Suppressor macrophage (primary cell): ENCODE results near the gene PHLPP2.
"Not testable (repeated sequence)": the region's sequence is repeated elsewhere in the genome, so short reads cannot be mapped to it uniquely, and the experiment has no call there.

ENCODE experiments used
- DNase-seq, 4 experiments: peaks; one replicate each; pipeline ENCODE4 v3.0.0-alpha.2; 2020 to 2022

PHLPP2 gene

DNA sequence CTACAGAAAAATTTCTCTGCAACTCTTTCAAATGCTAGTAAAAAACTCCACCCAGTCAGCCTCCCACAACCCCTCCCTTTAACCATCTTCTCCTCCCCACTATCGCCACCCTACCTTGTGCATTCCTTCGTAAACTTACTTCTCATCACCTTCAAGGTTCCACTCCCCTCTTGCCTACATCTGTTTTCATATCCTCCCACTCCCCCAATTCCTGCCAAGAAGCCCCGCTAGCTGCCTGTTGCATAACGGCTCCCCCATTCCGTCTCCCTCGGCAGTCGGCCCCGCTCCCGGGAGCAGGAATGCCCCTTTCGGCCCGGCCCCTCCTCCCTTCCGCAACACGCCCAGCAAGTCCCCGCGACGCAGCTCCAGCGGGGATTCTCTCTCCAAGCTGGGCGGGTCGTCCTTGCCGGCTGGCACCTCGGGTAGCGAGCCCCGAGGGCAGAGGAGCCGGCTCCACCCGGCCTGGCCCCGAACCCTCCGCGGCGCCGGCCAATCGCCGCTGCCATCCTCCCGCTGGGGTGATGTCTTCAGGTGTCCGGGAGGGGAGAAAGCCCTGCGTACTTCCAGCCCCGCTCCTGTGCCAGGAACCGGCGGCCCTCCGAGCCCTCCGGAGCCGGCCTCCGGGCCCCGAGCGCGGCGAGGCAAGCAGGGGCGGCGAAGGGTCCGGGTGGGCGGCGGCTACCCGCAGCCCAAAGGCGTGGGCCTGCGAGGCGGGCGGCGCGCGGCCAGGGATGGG, 1.5 kb downstream of the PHLPP2 start:
- peak; percentile 34 to 74 (median 55) for DNase-seq

DNA sequence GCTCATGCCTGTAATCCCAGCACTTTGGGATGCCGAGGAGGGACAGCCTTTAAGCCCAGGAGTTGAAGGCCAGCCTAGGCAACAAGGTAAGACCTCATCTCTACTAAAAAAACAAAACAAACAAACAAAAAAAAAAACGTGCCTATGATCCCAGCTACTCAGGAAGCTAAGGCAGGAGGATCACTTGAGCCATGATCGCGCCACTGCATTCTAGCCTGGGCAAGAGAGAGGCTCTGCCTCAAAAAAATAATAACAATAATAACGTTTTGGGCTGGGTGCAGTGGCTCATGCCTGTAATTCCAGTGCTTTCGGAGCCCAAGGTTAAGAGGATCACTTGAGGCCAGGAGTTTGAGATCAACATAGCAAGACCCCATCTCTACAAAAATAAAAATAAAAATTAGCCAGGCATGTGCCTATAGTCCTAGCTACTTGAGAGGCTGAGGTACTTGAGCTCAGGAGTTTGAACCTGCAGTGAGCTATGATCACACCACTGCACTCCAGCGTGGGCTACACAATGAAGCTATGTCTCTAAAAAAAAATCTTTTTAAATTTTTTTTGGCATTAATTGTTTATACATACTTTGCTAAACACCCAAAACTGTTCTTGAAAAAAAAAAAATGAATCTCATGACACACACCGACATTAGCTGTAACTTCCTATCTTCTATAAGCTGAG, 3.3 kb downstream of the PHLPP2 start:
- no peak for DNase-seq

DNA sequence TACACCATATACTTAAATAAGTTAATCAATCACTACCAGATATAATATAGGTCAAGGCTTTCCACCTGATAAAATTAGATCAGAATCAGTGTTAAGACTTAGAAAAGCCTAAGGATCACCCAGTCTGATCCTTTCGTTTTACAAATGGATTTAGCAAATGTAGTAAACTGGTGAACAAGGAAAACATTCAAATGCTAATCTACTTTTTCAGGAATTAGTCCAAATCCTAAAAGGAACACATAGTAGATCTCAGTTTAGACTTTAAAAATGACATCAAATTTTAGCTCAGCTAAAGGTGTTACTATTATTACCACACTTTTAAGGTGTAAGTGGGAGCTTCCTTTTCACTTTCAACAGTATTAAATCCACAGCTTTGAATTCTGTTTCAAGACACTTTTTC, 12.0 kb downstream of the PHLPP2 start:
- no peak for DNase-seq

DNA sequence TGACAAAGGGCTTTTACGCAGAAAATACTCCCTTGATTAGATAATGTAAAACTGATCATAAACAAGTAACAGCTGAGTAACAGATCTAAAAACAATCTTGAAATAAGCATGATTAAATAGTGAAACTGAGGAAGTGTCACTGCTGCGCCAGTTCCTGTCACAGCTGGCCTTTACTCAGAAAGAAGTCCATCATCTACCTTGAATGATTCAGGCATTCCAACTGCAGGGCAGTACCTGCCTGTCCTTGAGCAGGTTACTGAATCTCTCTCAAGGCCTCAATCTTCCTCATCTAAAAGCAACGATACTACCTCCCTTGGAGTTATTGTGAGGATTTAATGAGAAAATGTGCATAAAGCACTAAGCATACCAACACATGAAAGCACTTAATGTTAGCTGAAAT, 12.7 kb downstream of the PHLPP2 start:
- no peak for DNase-seq

DNA sequence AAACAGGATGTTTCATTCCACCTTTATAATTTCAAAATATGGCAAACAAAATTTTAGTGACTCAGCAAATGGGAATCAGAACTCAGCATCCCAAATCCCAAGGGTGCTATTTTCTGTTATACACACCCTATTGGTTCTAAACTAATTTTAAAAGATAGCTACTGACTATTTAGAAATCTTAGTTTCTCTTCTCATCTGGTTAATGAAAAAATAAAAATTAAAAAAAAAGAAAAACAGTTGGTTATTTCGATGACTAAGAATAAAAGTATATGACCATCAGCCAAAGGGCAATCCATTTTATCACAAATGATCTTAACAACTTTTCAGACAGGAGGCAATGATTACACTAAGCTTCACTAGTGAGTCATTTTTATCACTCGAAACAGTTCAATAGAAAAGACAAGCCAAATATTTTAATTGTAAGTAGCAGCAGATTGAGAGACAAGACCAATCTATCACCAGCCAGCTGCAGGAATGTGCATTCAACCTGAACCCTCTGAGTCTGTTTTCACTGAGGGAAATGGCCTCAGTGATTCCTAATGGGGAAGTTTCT, 15.2 kb downstream of the PHLPP2 start:
- no peak for DNase-seq

DNA sequence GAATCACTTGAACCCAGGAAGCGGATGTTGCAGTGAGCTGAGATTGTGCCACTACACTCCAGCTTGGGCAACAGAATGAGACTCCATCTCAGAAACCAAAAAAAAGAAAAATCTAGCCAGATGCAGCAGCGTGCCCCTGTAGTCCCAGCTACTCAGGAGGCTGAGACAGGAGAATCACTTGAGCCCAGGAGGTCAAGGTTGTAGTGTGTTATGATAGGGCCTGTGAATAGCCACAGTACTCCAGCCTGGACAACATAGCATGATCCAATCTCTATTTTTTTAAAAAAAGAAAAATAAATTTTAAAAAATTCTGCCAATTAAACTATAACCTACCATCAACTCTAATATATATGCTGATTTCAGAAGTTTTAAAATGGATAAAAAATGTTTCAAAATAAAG, 15.8 kb downstream of the PHLPP2 start:
- no peak for DNase-seq

DNA sequence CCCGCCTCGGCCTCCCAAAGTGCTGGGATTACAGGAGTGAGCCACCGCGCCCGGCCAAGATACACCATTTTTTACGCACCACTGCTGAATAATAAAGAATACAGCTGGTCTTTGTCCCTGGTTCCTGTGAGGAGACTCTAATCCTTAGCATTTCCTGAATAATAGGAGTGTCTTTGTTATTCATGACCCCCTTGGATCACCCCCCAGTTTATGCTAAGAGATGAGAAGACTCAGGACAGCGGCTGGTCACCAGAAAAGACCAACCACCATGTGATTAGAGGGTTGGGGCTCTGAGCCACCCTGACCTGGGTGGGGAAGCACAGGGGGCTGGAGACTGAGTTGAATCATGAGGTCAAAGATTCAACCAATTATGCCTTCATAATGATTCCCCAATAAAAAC, 17.3 kb downstream of the PHLPP2 start:
- no peak for DNase-seq

DNA sequence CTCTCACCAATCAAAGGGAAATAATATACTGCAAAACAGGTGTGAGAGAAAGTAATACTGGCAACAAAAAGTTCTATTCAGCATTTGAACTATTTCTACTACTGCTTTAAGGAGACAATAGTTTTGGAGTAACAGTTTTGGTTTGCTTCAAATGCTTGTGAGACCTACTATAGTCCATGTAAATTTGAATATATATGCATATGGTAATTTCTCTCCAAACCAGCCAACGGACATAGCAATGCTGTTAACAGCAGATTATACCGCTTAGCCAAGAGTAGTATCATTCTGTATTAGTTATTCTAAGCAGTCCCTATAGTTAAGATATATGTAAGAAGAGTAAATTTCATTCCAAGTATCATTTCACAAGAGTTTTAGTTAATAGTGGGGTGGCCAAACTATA, 18.5 kb downstream of the PHLPP2 start:
- DNase-seq = no peak

DNA sequence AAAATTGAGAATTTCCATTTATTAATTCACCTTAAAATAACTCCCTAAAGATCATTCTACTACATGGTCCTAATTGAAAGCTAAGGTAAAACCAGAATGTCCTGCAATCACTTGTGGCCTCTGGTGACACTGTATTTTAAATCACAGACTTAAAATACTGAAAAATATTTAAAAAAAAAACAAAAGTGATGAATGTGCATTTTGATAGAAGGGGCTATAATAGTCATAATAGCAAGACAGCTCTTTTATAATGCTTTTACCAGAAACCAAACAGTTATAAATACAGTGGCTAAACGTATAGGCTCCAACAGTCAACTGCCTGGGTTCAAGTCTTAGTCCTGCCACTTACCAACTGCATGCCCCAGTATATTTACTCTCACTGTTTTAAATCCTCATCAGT, 21.2 kb downstream of the PHLPP2 start:
- no peak for DNase-seq

DNA sequence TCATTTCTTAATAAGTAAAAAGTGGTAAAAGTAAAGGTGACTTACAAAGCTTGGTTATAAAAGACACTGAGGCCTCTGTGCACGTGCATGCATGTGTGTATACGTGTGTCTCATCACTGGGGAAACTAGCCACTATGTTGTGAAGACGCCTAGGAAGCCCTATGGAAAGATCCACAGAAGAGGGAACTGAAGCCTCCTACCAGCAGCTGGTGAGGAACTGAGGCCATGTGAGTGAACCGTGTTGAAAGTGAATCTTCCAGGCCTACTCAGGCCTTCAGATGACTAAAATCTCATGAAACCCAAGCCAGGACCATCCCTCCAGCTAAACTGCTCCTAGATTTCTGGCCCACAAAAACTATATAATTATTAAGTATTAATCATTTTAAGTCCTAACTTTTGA, 23.7 kb downstream of the PHLPP2 start:
- peak; percentile 64 to 83 (median 82) for DNase-seq

DNA sequence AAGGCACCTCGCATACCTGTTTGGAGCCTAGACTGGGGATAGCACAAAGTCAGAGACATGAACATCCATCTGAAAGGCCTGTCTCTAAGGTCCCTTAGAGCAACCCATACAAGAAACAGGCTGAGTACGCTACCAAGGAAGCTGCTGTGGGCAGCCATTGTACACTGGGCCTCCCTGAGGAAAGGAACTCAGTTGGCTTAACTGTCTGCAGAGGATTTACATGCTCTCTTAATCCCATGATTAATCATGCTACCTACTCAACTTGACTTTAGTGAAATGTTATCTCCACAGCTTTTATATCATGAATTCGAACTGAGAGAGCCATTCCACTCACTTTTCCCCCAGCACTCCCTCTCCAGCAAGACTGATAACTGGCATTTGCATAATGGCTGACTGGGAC, 26.0 kb downstream of the PHLPP2 start:
- no peak for DNase-seq

DNA sequence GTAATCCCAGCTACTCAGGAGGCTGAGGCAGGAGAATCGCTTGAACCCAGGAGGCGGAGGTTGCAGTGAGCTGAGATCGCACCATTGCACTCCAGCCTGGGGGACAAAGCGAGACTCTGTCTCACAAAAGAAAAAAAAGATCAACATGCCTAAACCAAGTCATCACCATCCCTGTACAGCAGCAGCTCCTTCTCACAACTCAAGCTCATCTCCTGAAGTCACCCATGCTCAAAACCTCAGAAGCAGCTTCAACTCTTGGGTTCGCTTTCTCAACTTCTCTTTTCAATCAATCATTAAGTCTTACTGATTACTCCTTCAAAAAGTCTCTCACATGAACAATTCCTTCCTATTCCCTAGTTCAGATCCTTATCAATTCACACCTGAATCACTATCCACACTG, 31.3 kb downstream of the PHLPP2 start:
- DNase-seq = no peak

DNA sequence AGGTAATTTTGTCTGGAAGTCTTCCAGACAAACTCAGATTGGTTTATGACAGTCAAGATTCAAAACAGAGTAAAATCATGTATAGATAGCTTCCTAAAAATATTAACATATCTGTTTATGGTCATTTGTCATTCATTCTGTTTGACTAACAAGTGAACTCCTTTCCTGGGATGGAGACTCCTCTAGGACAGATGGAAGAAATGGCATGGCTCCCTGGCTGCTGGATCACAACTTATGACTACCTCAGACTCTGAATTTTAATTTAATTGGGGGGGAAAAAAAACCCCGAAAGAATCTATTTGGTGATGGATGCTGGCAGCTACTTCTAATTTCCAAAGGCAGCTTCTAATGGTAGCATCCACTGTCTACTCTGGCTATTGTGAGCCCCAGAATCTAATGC, 34.6 kb downstream of the PHLPP2 start:
- DNase-seq = no peak

DNA sequence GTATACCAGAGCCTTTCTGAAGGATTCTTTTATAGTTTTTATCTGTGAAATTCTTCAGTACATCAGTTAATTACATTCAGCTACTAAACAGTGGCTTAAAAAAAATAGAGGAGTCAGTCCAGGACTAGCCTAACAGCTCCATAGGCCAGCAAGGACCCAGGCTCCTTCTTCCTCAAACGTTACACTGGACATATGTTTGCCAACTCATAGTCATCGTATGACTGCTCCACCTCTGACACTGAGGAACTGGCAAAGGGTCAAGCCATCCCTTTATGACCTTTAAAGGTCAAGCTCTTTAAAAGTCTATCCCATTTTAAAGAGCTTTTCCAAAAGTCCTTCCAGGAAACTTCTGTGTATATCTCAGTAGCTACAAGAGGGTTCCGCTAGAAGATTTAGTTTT, 36.6 kb downstream of the PHLPP2 start:
- peak; percentile 38 to 73 (median 58) for DNase-seq

DNA sequence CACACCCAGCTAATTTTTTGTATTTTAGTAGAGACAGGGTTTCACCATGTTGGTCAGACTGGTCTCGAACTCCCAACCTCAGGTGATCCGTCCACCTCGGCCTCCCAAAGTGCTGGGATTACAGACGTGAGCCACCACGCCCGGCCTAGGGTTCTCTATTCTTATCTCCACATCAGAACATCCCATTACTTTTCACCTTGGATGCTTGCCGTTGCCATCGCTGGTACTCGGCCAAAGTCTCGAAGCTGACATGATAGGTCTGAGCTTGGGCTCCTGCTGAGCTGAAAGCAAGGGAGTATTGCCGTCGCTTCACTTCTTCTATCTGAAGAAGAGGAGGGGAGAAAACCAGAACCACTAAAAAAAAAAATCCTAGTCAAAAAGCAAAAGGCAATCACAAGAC, 40.2 kb downstream of the PHLPP2 start:
- not testable (repeated sequence) for DNase-seq

DNA sequence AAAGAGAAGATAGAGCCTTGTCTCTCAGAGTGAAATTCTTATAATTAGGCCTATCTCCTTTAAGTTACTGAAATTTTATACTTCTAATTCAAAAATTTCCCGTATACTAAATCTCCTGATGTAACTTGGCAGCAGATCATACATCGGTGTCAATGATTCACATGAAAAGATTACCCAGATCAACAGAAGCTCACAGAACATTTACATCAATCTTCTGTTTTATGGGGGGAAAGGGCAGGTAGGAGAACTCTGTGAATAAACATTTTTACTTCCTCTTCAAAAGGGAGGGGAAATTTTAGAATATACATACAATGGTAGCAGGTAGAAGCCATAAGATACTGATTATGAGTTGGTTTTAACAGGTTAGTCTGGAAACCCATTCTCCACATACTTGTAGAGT, 43.1 kb downstream of the PHLPP2 start:
- no peak for DNase-seq

DNA sequence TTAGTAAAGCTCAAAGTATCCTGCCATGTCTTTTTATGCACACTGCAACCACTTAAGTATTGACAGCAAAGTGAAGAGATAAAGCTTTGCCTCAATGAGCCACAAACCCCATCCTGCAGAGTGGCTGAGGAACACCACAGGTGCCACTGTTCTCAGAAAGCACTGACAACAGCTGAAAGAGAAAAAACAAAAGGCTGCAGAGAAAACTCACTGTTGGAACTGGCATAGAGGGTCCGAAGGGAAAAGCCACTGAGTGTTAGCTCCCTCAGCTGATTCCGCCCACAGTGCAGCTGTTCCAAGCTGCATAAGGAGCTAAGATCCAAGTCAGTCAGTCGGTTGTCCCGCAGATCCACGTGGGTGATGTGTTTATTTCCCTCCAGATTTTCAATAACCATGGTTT, 48.3 kb downstream of the PHLPP2 start:
- DNase-seq = no peak

DNA sequence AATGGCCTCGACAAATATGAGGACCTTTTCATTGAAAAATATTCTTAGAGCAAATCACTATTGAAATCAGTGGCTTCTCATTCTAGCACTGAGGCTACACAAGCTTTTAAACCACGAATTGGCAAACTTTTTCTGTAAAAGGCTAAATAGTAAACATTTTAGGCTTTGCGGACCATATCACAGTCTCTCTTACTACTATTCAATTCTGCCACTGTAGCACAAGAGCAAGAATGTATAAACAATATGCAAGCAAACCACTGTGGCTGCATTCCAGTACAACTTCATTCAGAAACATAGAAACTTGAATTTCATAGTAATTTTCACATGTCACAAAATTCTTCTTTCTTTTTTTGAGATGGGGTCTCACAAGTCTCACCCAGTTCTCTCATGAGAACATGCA, 49.1 kb downstream of the PHLPP2 start:
- no peak for DNase-seq

DNA sequence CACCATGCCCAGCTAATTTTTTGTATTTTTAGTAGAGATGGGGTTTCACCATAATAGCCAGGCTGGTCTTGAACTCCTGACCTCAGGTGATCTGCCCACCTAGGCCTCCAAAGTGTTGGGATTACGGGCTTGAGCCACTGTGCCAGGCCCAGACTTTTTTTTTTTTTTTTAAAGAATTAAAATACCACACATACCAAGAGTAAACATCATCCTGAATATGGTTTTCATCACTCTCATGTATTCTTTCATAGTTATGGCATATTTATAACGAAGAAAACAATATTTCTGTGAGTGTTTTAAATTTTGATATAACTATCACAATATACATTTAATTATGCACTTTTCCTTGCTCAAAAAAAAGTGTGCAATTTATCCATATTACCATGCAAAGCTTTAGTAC, 50.3 kb downstream of the PHLPP2 start:
- no peak for DNase-seq

DNA sequence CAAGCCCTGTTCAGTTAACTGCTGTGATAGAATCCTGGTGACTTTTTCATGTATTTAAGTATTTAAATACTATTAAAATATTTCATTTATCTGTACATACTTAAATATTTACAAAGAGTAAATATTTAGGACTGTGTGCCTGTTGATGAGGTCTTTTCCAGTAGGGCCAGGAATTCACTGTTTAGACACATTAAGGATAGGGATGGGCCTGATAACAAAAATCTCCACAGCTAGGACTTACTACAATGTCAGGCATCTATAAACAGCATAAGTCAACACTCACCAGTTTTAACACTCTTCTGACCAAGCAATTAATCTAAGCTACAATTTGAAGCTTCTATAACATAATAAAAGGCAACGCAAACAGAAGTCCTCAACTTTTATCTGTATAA, 50.9 kb downstream of the PHLPP2 start:
- no peak for DNase-seq

DNA sequence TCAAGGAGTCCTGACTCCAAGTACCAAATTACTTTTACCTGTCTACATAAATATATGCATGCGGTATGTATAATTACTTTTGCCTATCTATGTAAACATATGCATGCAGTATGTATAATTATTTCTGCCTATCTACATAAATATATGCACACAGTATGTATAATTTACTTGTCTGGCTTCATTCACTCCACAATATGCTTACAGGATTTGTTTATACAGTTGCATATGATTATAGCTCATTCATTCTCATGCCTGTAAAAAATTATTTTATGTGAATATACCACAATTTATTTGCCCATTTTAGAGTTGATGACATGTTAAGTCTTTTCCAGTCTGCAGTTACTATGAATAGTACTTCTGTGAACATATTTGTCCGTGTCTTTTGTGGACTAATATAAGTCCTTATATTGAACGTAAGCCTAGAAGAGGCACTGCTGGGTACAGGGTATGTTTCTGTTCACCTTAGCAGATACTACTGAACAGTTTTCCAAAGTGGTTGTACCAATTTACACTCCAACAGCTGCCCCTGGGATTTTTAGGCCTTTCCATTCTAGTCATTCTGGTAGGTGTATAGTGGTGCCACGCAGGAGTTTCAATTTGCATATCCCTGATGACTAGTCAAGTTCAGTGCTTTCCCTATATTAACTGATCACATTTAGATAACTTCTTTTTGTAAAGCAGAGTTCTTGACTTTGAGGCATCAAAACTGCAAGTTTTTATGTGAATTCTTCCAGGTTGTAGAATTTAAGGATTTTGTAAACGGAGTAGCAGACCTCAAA, 51.5 kb downstream of the PHLPP2 start:
- no peak for DNase-seq

DNA sequence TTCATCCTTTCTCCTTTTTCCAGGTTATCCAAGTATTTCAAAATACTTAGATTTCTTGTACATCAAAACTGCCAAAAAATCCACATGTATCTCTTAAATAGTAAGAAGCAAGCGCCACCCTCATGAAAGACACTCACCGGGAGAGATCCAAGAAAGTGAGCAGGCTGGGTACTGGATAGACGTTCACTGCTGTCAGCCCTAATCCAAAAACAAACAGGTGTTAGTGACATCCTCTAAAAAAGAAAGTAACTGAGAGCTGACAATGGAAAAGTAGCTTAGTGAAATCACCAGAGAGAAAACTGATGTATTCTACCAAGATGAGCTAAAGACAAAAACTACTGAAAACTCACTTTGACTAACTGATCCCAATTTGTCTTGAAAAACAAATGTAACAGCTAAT, 52.4 kb downstream of the PHLPP2 start:
- no peak for DNase-seq

DNA sequence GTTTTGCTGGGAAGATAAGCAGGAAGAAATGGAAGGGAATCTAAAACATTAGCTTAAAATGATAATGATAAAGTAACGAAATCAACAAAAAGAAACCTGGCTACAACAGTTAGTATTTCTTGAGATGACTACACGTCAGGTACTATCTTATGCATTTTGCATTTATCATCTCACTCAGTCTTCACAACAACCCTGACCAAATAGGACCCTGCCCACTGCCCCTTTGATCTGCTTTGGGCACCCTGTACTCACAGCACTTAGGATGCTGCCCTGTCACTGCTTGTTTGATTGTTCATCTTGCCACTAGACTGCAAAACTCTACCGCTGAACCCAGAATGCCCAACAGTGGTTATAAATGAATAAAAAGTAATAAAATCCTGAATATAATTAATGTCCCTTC, 53.3 kb downstream of the PHLPP2 start:
- no peak for DNase-seq

DNA sequence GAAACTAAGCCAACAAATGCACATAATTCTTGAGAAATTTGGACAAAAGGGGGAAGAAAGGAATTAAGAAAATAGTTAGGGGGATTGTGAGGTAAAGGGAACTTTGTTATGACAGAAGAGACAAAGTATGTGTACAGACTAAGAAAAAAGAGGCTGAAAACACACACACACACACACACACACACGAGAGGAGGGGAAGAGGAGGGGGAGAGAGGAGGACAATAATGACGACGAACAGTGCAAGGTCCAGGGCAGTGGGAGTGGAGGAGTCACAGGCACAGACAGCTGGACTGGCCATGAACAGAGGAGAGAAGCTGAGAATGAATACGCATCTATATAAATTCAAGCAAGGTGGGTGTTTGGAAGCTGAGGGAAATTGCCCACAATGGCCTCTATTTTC, 54.0 kb downstream of the PHLPP2 start:
- no peak for DNase-seq
